IMR-90 (cell line): Measurements from ENCODE around the gene GLT1D1. TPM values are rescaled to one million over a fixed set of nuclear protein-coding genes. Genes with fewer than 3 reads are reported as not detected.

ENCODE experiments used
- ATAC-seq: fragments of 200-7000 bp; cut with Tn5 transposase; 2 replicates; pipeline ENCODE4 v1.9.1; 2020; ENCODE audit warnings: low read depth, mild to moderate bottlenecking, moderate library complexity
- BruUV-seq: library from RNA; stranded (reverse); fragments of 400-500 nt; replicated peaks from 2 replicates; lab custom pipeline; 2021; lab: Mats Ljungman, UMichigan
- CTCF ChIA-PET: fragments of 300-600 bp; formaldehyde crosslinking; extraction: SDS; loops from one replicate; lab custom pipeline; 2021; ENCODE audit warnings: antibody characterized with exemption; lab: Yijun Ruan, JAX
- POLR2A ChIA-PET: fragments of 300-600 bp; sonication (Branson Sonifier 250); formaldehyde crosslinking; loops from one replicate; lab custom pipeline; 2022; ENCODE audit warnings: antibody characterized with exemption; ENCODE audit not compliant: unreplicated experiment; lab: Charles Lee
- DNase-seq: peaks from one replicate; pipeline ENCODE4 v3.0.0; 2013
- H2AFZ ChIP-seq: replicated peaks from 2 replicates; pipeline ENCODE3; 2013; ENCODE audit warnings: low read length, mild to moderate bottlenecking; ENCODE audit not compliant: poor library complexity
- H2AK5ac ChIP-seq: 2 replicates; pipeline ENCODE4 v1.6.1; 2013; ENCODE audit warnings: low read depth, low read length, inconsistent platforms
- H2AK9ac ChIP-seq: replicated peaks from 2 replicates; pipeline ENCODE3; 2013; ENCODE audit warnings: mild to moderate bottlenecking, low read depth, low read length, moderate library complexity; ENCODE audit not compliant: poor library complexity
- H2BK120ac ChIP-seq: 2 replicates; pipeline ENCODE4 v1.6.1; 2013; ENCODE audit warnings: low read depth, low read length, inconsistent platforms
- H2BK15ac ChIP-seq: 3 replicates; pipeline ENCODE4 v1.6.1; 2013; ENCODE audit warnings: low read depth, low read length, inconsistent platforms
- H2BK20ac ChIP-seq: 2 replicates; pipeline ENCODE4 v1.6.1; 2013; ENCODE audit warnings: low read depth, mild to moderate bottlenecking, inconsistent platforms, low read length, moderate library complexity
- H2BK5ac ChIP-seq: 2 replicates; pipeline ENCODE4 v1.6.1; 2013; ENCODE audit warnings: mild to moderate bottlenecking, low read depth, low read length, inconsistent platforms; ENCODE audit not compliant: poor library complexity, severe bottlenecking
- H3K14ac ChIP-seq: replicated peaks from 2 replicates; pipeline ENCODE4 v1.6.1; 2013; ENCODE audit warnings: low read depth, low read length, inconsistent platforms
- H3K18ac ChIP-seq: 2 replicates; pipeline ENCODE4 v1.6.1; 2013; ENCODE audit warnings: low read depth, low read length, control low read depth
- H3K23ac ChIP-seq: 2 replicates; pipeline ENCODE4 v1.6.1; 2013; ENCODE audit warnings: low read depth, low read length, inconsistent platforms
- H3K27ac ChIP-seq: 2 replicates; pipeline ENCODE4 v1.5.1; 2013; ENCODE audit warnings: mild to moderate bottlenecking, control low read depth, low read length; ENCODE audit not compliant: insufficient read depth
- H3K27me3 ChIP-seq: 2 replicates; pipeline ENCODE4 v1.6.1; 2013; ENCODE audit warnings: low read length; ENCODE audit not compliant: control insufficient read depth, insufficient read depth
- H3K36me3 ChIP-seq: 2 replicates; pipeline ENCODE4 v1.6.1; 2013; ENCODE audit warnings: low read length, mixed read lengths; ENCODE audit not compliant: control insufficient read depth, insufficient read depth
- H3K4ac ChIP-seq: 2 replicates; pipeline ENCODE4 v1.6.1; 2013; ENCODE audit warnings: low read depth, low read length, inconsistent platforms
- H3K4me1 ChIP-seq: 2 replicates; pipeline ENCODE4 v1.6.1; 2013; ENCODE audit warnings: low read length, mixed read lengths; ENCODE audit not compliant: control insufficient read depth, insufficient read depth
- H3K4me2 ChIP-seq: 2 replicates; pipeline ENCODE4 v1.6.1; 2013; ENCODE audit warnings: low read depth, mild to moderate bottlenecking, control low read depth, low read length, moderate library complexity
- H3K4me3 ChIP-seq: 2 replicates; pipeline ENCODE4 v1.5.1; 2013; ENCODE audit warnings: low read depth, mild to moderate bottlenecking, control low read depth, low read length, moderate library complexity; ENCODE audit not compliant: insufficient read depth
- H3K56ac ChIP-seq: 2 replicates; pipeline ENCODE4 v1.6.1; 2013; ENCODE audit warnings: low read length, inconsistent platforms; ENCODE audit not compliant: insufficient read depth; ENCODE audit errors: extremely low read depth
- H3K79me1 ChIP-seq, 2 experiments: 2 replicates each; pipeline ENCODE4 v1.6.1; 2013; ENCODE audit warnings: low read length in 2 of 2, inconsistent platforms in 1 of 2, low read depth in 1 of 2
- H3K9ac ChIP-seq: 2 replicates; pipeline ENCODE4 v1.6.1; 2013; ENCODE audit warnings: low read depth, low read length, control low read depth
- H3K9me1 ChIP-seq: 2 replicates; pipeline ENCODE4 v1.6.1; 2013; ENCODE audit warnings: low read length, inconsistent platforms; ENCODE audit not compliant: insufficient read depth
- H3K9me3 ChIP-seq: 2 replicates; pipeline ENCODE4 v1.6.1; 2013; ENCODE audit warnings: low read length; ENCODE audit not compliant: control insufficient read depth, insufficient read depth
- H4K20me1 ChIP-seq: 2 replicates; pipeline ENCODE4 v1.6.1; 2013; ENCODE audit warnings: low read length, inconsistent platforms; ENCODE audit not compliant: insufficient read depth
- H4K5ac ChIP-seq: 2 replicates; pipeline ENCODE4 v1.6.1; 2013; ENCODE audit warnings: mild to moderate bottlenecking, low read depth, low read length, control low read depth
- H4K8ac ChIP-seq, 2 experiments: 2 replicates each; pipeline ENCODE4 v1.6.1; 2013; ENCODE audit warnings: low read depth in 2 of 2, low read length in 2 of 2, control low read depth in 1 of 2, inconsistent platforms in 1 of 2
- H4K91ac ChIP-seq: 2 replicates; pipeline ENCODE4 v1.6.1; 2013; ENCODE audit warnings: low read depth, low read length, inconsistent platforms; ENCODE audit not compliant: insufficient read depth
- BHLHE40 ChIP-seq: fragments of 150-350 bp; IDR thresholded peaks from 2 replicates; pipeline ENCODE4 v1.6.1; 2016; ENCODE audit warnings: mild to moderate bottlenecking, low read depth, low read length
- CEBPB ChIP-seq: IDR thresholded peaks from 2 replicates; pipeline ENCODE4 v1.6.1; 2012; ENCODE audit warnings: low read depth, low read length, improper control_type of control experiment
- CHD1 ChIP-seq: IDR thresholded peaks from 2 replicates; pipeline ENCODE4 v1.6.1; 2012; ENCODE audit warnings: low read depth, low read length, improper control_type of control experiment
- CTCF ChIP-seq: conservative IDR thresholded peaks from 2 replicates; pipeline ENCODE4 v1.5.1; 2012; ENCODE audit warnings: mild to moderate bottlenecking, low read depth, low read length, improper control_type of control experiment
- ELK1 ChIP-seq: fragments of 150-350 bp; IDR thresholded peaks from 2 replicates; pipeline ENCODE4 v1.6.1; 2016; ENCODE audit warnings: low read depth, mild to moderate bottlenecking, low read length, moderate library complexity, borderline replicate concordance
- FOS ChIP-seq: fragments of 150-350 bp; IDR thresholded peaks from 2 replicates; pipeline ENCODE4 v1.6.1; 2016; ENCODE audit warnings: low read depth, low read length
- MAFK ChIP-seq: IDR thresholded peaks from 2 replicates; pipeline ENCODE4 v1.6.1; 2012; ENCODE audit warnings: low read depth, low read length, improper control_type of control experiment
- MAZ ChIP-seq: IDR thresholded peaks from 2 replicates; pipeline ENCODE4 v1.6.1; 2012; ENCODE audit warnings: low read depth, mild to moderate bottlenecking, low read length, improper control_type of control experiment, moderate library complexity, borderline replicate concordance
- MXI1 ChIP-seq: IDR thresholded peaks from 2 replicates; pipeline ENCODE4 v1.6.1; 2012; ENCODE audit warnings: low read depth, mild to moderate bottlenecking, low read length, moderate library complexity, borderline replicate concordance
- NFE2L2 ChIP-seq: fragments of 150-350 bp; IDR thresholded peaks from 2 replicates; pipeline ENCODE4 v1.6.1; 2016; ENCODE audit warnings: low read depth, mild to moderate bottlenecking, low read length
- POLR2A ChIP-seq: IDR thresholded peaks from 2 replicates; pipeline ENCODE4 v1.6.1; 2012; ENCODE audit warnings: mild to moderate bottlenecking, low read depth, low read length
- RAD21 ChIP-seq: IDR thresholded peaks from 2 replicates; pipeline ENCODE4 v1.6.1; 2012; ENCODE audit warnings: low read length, improper control_type of control experiment
- RCOR1 ChIP-seq: IDR thresholded peaks from 2 replicates; pipeline ENCODE4 v1.6.1; 2012; ENCODE audit warnings: mild to moderate bottlenecking, low read length, improper control_type of control experiment; ENCODE audit not compliant: insufficient replicate concordance
- RFX5 ChIP-seq: IDR thresholded peaks from 2 replicates; pipeline ENCODE4 v1.8.0; 2012; ENCODE audit warnings: low read depth, mild to moderate bottlenecking, low read length, moderate library complexity
- SMC3 ChIP-seq: fragments of 150-350 bp; IDR thresholded peaks from 2 replicates; pipeline ENCODE4 v1.6.1; 2016; ENCODE audit warnings: low read depth, mild to moderate bottlenecking, antibody characterized with exemption, low read length, moderate library complexity
- USF2 ChIP-seq: fragments of 150-350 bp; IDR thresholded peaks from 2 replicates; pipeline ENCODE4 v1.6.1; 2017; ENCODE audit warnings: mild to moderate bottlenecking, antibody characterized with exemption, low read length, low read depth
- WGBS, 2 experiments: methylation state at CpG; one replicate each; pipeline versions ENCODE4 v1.1.5 to v1.1.7; 2013; ENCODE audit warnings: missing lambda C conversion rate in 2 of 2; ENCODE audit not compliant: insufficient read length in 1 of 2; ENCODE audit errors: extremely low coverage in 2 of 2; 5-methylcytosine and 5-hydroxymethylcytosine counted together
- dilution Hi-C: fragments of 300-500 bp; cut with HindIII; formaldehyde crosslinking; loops from one replicate; pipeline ENCODE4 v1.14.3; 2018; ENCODE audit warnings: low sequenced_read_pairs; ENCODE audit not compliant: unreplicated experiment
- in situ Hi-C: fragments of 300-500 bp; cut with MboI; formaldehyde crosslinking; loops from 3 replicates; pipeline ENCODE4 v1.14.3; 2019; ENCODE audit warnings: low sequenced_read_pairs, inconsistent platforms, mixed read lengths
- intact Hi-C: fragments of 100-400 bp; cut with micrococcal nuclease; formaldehyde crosslinking; loops from 2 replicates; pipeline ENCODE4 v1.10.0; 2022
- polyA plus RNA-seq, 3 experiments: library from polyadenylated mRNA; depleted of rRNA; stranded (reverse); fragments of >200 nt; gene quantifications; 2 replicates each; pipeline ENCODE4 v1.2.3, GENCODE V29; 2012; ENCODE audit warnings: low replicate concordance in 1 of 3
- total RNA-seq: library from RNA; depleted of rRNA; stranded (reverse); fragments of >200 nt; gene quantifications from 2 replicates; pipeline ENCODE4 v1.2.3, GENCODE V29; 2012

GLT1D1 gene
- total and polyA plus RNA-seq, 2 of the 4 experiments (the other 2 are of a cell fraction), result not detected

- in situ Hi-C loops, result no loop called here
- TF ChIP-seq NFE2L2 (no peak), SMC3 (no peak), RAD21 (no peak), MAFK (no peak), CHD1 (no peak), ELK1 (no peak), MAZ (no peak), FOS (no peak), CEBPB (no peak), BHLHE40 (no peak), POLR2A (no peak), CTCF (no peak), MXI1 (no peak), RCOR1 (no peak), RFX5 (no peak), USF2 (no peak)
- Histone ChIP-seq H3K4me1 (no peaks in the 10 kb centered on the region), H3K4me2 (no peak overlapping the region), H3K36me3 (no peaks in the 10 kb centered on the region), H2AK5ac (no peak overlapping the region), H3K27me3 (no peaks in the 10 kb centered on the region), H2AK9ac (no peak overlapping the region), H2BK15ac (no peak overlapping the region), H3K79me1 (no peaks in the 10 kb centered on the region), H3K9me3 (peaks cover 13% of the 10 kb centered on the region), H3K9me1 (no peaks in the 10 kb centered on the region), H4K8ac (no peak overlapping the region), H4K5ac (no peak overlapping the region), H2BK5ac (no peak overlapping the region), H3K18ac (no peak overlapping the region), H2BK120ac (no peak overlapping the region), H3K4me3 (no peak overlapping the region), H3K23ac (no peak overlapping the region), H3K4ac (no peak overlapping the region), H4K20me1 (no peaks in the 10 kb centered on the region), H3K56ac (no peak overlapping the region), H3K14ac (no peak overlapping the region), H4K91ac (no peak overlapping the region), H3K9ac (no peak overlapping the region), H2BK20ac (no peak overlapping the region), H3K27ac (no peak overlapping the region), H2AFZ (no peak overlapping the region)
- intact Hi-C loops, result no loop called here
- ChIA-PET CTCF (interaction anchor here (1.3 kb wide), 1 partner anchor 23 kb away, joined by 3 read pairs; no protein-coding TSS in a partner anchor), POLR2A (no interaction called here)
- DNase-seq (no peak), ATAC-seq (no peak)
- no TSS peak for BruUV-seq
- WGBS, 2 experiments, result no CpG with 5 or more reads among the region's 4 CpGs
- dilution Hi-C loops, result no loop called here
These were observed 63.1 kb downstream of the GLT1D1 start for GRCh38 chr12:128916425-128916824.
